RWPE2 (cell line): ENCODE measurements around the gene MPZL1.

Experiments
- ATAC-seq: fragments of 200-7000 bp; cut with Tn5 transposase; 3 replicates; pipeline ENCODE4 v1.9.1; 2021; ENCODE audit warnings: low read depth
- DNase-seq: peaks from one replicate; pipeline ENCODE4 v3.0.0-alpha.2; 2020; ENCODE audit warnings: low spot score
- H3K27ac ChIP-seq: fragments of 450-650 bp; 2 replicates; pipeline ENCODE4 v1.5.1; 2017; ENCODE audit warnings: mild to moderate bottlenecking; ENCODE audit not compliant: poor library complexity, severe bottlenecking
- H3K27me3 ChIP-seq: fragments of 250-450 bp; sonication (Bioruptor Pico); 2 replicates; pipeline ENCODE4 v1.5.1; 2021; ENCODE audit warnings: mild to moderate bottlenecking, moderate library complexity; ENCODE audit not compliant: insufficient read depth, poor library complexity, severe bottlenecking
- H3K36me3 ChIP-seq: fragments of 250-450 bp; sonication (Bioruptor Pico); 2 replicates; pipeline ENCODE4 v1.5.1; 2020; ENCODE audit warnings: low read depth, mild to moderate bottlenecking, moderate library complexity
- H3K4me1 ChIP-seq: fragments of 250-450 bp; sonication (Bioruptor Pico); 2 replicates; pipeline ENCODE4 v1.5.1; 2021; ENCODE audit warnings: mild to moderate bottlenecking, moderate library complexity; ENCODE audit not compliant: insufficient read depth, poor library complexity, severe bottlenecking
- H3K4me3 ChIP-seq: fragments of 250-450 bp; sonication (Bioruptor Pico); 2 replicates; pipeline ENCODE4 v1.5.1; 2021; ENCODE audit warnings: mild to moderate bottlenecking, moderate library complexity; ENCODE audit not compliant: severe bottlenecking
- H3K9me3 ChIP-seq: fragments of 250-450 bp; sonication (Bioruptor Pico); 2 replicates; pipeline ENCODE4 v1.5.1; 2021; ENCODE audit warnings: mild to moderate bottlenecking, moderate library complexity; ENCODE audit not compliant: severe bottlenecking
- CTCF ChIP-seq: fragments of 450-650 bp; IDR thresholded peaks from one replicate; pipeline ENCODE4 v1.5.1; 2017; ENCODE audit warnings: mild to moderate bottlenecking, moderate library complexity; ENCODE audit not compliant: poor library complexity, severe bottlenecking

The MPZL1 gene

DNA sequence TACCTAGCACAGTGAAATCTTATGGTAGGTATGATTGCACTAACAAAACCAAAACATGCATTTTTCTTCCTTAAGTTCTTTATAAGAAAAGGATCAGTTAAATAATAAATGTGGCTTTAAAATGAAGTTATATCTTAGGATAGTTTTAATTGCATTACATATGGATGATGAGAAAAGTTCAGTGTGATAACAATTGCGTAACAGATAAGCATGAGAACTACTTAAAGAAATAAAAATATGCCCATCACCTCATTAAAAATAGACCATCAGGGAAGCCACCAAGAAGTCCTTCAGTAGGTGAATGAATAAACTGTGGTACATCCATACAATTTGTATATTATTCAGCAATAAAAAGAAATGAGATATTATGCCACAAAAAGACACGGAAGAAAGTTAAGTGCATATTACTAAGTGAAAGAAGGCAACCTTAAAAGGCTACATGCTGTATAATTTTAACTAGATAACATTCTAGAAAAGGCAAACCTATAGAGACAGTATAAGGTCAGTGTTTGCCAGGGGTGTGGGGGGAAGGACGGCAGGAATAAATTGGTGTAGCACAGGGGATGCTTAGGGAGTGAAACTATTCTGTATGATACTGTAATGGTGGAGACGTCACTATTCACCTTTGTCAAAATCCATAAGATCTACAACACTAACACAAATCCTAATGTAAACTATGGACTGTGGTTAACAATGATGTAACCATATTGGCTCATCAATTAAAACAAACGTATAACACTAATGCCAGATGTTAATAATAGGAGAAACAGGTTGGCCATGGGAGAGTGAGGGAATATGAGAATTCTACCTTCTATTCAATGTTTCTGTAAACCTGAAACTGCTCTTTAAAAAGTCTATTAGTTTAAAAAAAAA lies 42.9 kb downstream of the MPZL1 start:
- ATAC-seq, result no peak
- no peak for DNase-seq
- Histone ChIP-seq H3K27me3 (no peaks in the 10 kb centered on the region), H3K4me1 (peaks cover 12% of the 10 kb centered on the region), H3K27ac (no peak overlapping the region), H3K36me3 (peaks cover 49% of the 10 kb centered on the region), H3K9me3 (no peaks in the 10 kb centered on the region), H3K4me3 (no peak overlapping the region)
- no peak for TF ChIP-seq CTCF

DNA sequence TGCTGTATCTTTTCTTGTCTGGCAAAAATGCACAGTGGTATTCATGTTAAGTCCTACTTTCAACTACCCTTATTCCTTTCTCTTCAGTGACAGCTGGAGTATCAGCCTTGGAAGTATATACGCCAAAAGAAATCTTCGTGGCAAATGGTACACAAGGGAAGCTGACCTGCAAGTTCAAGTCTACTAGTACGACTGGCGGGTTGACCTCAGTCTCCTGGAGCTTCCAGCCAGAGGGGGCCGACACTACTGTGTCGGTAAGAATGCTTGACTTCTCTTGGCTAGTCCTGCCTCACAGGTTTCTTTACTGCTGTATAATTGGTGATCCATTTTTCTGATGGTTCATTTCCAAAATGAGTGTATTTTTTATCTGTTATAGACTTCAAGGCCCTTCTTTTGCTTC lies 43.7 kb downstream of the MPZL1 start:
- peaks cover 12% of the 10 kb centered on the region for H3K4me1 ChIP-seq
- no peaks in the 10 kb centered on the region for H3K9me3 ChIP-seq
- no peak overlapping the region for H3K27ac ChIP-seq
- peaks cover 57% of the 10 kb centered on the region for H3K36me3 ChIP-seq
- TF ChIP-seq CTCF, result no peak
- ATAC-seq (no peak), DNase-seq (no peak)
- no peak overlapping the region for H3K4me3 ChIP-seq
- no peaks in the 10 kb centered on the region for H3K27me3 ChIP-seq

GRCh38 chr1:167766538-167766937 lies 44.8 kb downstream of the MPZL1 start:
- Histone ChIP-seq H3K36me3 (peaks cover 59% of the 10 kb centered on the region), H3K9me3 (no peaks in the 10 kb centered on the region), H3K27ac (no peak overlapping the region), H3K4me3 (no peak overlapping the region), H3K4me1 (peaks cover 12% of the 10 kb centered on the region), H3K27me3 (no peaks in the 10 kb centered on the region)
- no peak for DNase-seq
- TF ChIP-seq CTCF, result no peak
- ATAC-seq, result peak; percentile 36; the same call in 1 of the 3 replicates

DNA sequence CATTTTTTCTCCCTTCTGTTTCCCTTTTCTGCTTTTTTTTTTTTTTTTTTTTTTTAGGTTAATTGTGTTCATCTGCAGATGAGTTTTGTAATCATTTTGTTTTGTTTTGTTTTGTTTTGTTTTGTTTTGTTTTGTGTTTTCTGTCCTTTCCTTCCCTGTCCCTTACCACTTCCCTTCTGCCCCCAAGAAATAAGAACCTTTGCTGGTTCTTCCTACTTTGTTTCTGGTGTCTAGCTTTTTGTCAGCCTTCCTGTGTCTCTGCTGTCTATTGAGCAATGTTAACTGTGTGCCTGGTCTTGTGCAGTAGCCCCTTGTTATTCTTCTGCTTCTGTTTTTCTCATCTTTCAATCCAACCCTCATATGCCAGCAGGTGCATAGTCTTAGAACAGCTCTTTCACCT lies 46.0 kb downstream of the MPZL1 start:
- Histone ChIP-seq H3K27me3 (no peaks in the 10 kb centered on the region), H3K4me3 (no peak overlapping the region), H3K9me3 (no peaks in the 10 kb centered on the region), H3K4me1 (peaks cover 9% of the 10 kb centered on the region), H3K36me3 (peaks cover 67% of the 10 kb centered on the region), H3K27ac (no peak overlapping the region)
- DNase-seq, result no peak
- no peak for TF ChIP-seq CTCF
- ATAC-seq, result no peak

DNA sequence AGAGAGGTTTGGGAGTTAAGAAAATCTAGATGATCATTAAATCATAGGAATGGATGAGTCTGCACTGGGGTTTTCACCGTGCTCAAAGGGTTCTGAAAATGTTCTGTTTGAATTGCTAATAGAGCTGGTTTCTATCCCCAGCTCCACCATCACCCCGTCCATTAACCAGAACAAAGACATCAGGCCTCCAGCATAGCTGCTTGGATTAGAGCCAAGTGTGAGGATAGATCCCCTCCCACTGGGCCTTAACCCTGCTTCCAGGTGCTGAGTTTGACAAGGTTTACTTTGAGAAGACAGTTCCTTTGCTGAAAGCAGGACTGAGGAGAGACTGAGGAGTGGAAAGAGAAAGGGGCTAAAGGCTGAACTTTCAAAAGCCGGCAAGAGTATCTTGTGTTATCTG lies 48.3 kb downstream of the MPZL1 start:
- peaks cover 86% of the 10 kb centered on the region for H3K36me3 ChIP-seq
- no peak for DNase-seq
- no peak for ATAC-seq
- no peaks in the 10 kb centered on the region for H3K9me3 ChIP-seq
- H3K27ac ChIP-seq, result no peak overlapping the region
- TF ChIP-seq CTCF, result no peak
- H3K4me3 ChIP-seq, result no peak overlapping the region
- H3K27me3 ChIP-seq, result no peaks in the 10 kb centered on the region
- H3K4me1 ChIP-seq, result peaks cover 7% of the 10 kb centered on the region
